ENCODE results near the gene TRPM3. TPM values are rescaled to one million over a fixed set of nuclear protein-coding genes. Genes with fewer than 3 reads are reported as not detected.

TRPM3 gene
- total RNA-seq, 4 donors from 2014 or later = 0.07 to 0.66 TPM; not detected in 2

- peak; percentile 76 to 78 for DNase-seq
- TF ChIP-seq CTCF (IDR thresholded peaks at IDR 0.05 in 4 of 5, conservative IDR thresholded peaks at IDR 0.05 in 1 of 5) (no peak), POLR2A (IDR thresholded peaks at IDR 0.05) (peak in 1 of 2 donors; percentile 39)
- peak overlapping the region; percentile 77 to 88 (median 80) for H3K27ac ChIP-seq
- ATAC-seq = peak; percentile 95 to 98
- H3K9me3 ChIP-seq = no peaks in the 10 kb centered on the region
- no peaks in the 10 kb centered on the region for H3K36me3 ChIP-seq
- peaks cover 43 to 51% of the 10 kb centered on the region in 2 donors for H3K4me1 ChIP-seq
- intact Hi-C loops (cut with DNase I; ENCODE audit: low total_unique reads) (loop anchor here (10.0 kb wide), 4 partner anchors 855 to 1285 kb away; partner anchors contain the start of genes CEMIP2 and ENTREP1), in situ Hi-C loops (cut with MboI; ENCODE audit: low sequenced_read_pairs in 4 of 4) (loop anchor here in 3 of 4 donors (10.0 to 25.0 kb wide), 5 partner anchors 205 to 1222 kb away; no protein-coding TSS in a partner anchor)
- H3K4me3 ChIP-seq = no peak overlapping the region
- H3K27me3 ChIP-seq = no peaks in the 10 kb centered on the region
Observed at GRCh38 chr9:70609542-70610286, 511.7 kb downstream of the TRPM3 start.

GRCh38 chr9:70609011-70609410, 512.4 kb downstream of the TRPM3 start:
- ATAC-seq (no peak), DNase-seq (no peak)
- intact Hi-C loops (cut with DNase I; ENCODE audit: low total_unique reads) (loop anchor here (10.0 kb wide), 2 partner anchors 854 to 1284 kb away; partner anchors contain the start of gene ENTREP1), in situ Hi-C loops (cut with MboI; ENCODE audit: low sequenced_read_pairs in 4 of 4) (loop anchor here in 3 of 4 donors (10.0 to 25.0 kb wide), 5 partner anchors 204 to 1222 kb away; no protein-coding TSS in a partner anchor)
- H3K4me1 ChIP-seq = peaks cover 37 to 44% of the 10 kb centered on the region in 2 donors
- H3K4me3 ChIP-seq = no peak overlapping the region
- TF ChIP-seq POLR2A (IDR thresholded peaks at IDR 0.05) (no peak), CTCF (IDR thresholded peaks at IDR 0.05 in 4 of 5, conservative IDR thresholded peaks at IDR 0.05 in 1 of 5) (no peak)
- no peaks in the 10 kb centered on the region for H3K9me3 ChIP-seq
- H3K27me3 ChIP-seq = no peaks in the 10 kb centered on the region
- H3K27ac ChIP-seq = peak overlapping the region; percentile 77 to 88 (median 80)
- no peaks in the 10 kb centered on the region for H3K36me3 ChIP-seq

DNA sequence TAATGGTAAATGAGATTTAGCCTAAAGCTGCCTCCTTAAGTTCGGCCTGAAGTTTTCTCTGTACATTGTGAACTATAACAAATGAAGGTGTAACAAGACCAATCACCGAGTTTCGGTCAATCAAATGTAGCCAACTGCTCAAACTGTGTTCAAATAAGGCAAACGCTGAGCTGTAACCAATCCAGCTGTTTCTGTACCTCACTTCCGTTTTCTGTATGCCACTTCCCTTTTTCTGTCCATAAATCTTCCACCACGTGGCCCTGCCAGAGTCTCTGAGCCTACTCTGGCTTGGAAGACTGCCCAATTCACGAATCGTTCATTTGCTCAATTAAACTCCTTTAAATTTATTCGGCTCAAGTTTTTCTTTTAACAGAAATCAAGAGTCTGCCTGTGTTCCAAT, 513.5 kb downstream of the TRPM3 start:
- DNase-seq = no peak
- in situ Hi-C loops (cut with MboI; ENCODE audit: low sequenced_read_pairs in 4 of 4) = loop anchor here in 3 of 4 donors (10.0 to 25.0 kb wide), 5 partner anchors 203 to 1221 kb away; no protein-coding TSS in a partner anchor
- H3K27me3 ChIP-seq = no peaks in the 10 kb centered on the region
- no peak for TF ChIP-seq POLR2A (IDR thresholded peaks at IDR 0.05)
- no peak for TF ChIP-seq CTCF (IDR thresholded peaks at IDR 0.05 in 4 of 5, conservative IDR thresholded peaks at IDR 0.05 in 1 of 5)
- H3K9me3 ChIP-seq = no peaks in the 10 kb centered on the region
- H3K4me3 ChIP-seq = no peak overlapping the region
- no peak for ATAC-seq
- no peaks in the 10 kb centered on the region for H3K36me3 ChIP-seq
- H3K27ac ChIP-seq = peak overlapping the region; percentile 77 to 88 (median 80)
- intact Hi-C loops (cut with DNase I; ENCODE audit: low total_unique reads) = loop anchor here (10.0 kb wide), 2 partner anchors 853 to 1283 kb away; partner anchors contain the start of gene ENTREP1
- peaks cover 26 to 34% of the 10 kb centered on the region in 2 donors for H3K4me1 ChIP-seq

DNA sequence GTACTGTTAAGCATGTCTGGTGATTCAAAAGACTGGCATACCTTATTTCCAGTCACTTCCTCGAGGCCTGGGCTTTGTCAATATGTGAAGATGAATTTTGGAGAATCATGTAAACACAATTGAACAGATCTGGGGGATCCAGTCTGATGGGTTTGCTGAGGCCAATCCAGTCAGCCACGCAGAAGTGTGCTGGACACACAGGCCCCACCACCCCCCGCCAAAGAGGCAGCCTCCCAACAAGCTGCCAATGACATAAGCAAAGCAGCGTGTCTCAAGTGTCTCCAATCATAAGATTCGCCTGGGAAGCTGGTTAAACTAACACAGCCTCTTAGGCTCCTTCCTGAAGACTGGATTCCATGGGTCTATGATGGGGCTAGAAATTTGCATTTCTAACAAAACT, 514.1 kb downstream of the TRPM3 start:
- intact Hi-C loops (cut with DNase I; ENCODE audit: low total_unique reads) = loop anchor here (10.0 kb wide), 2 partner anchors 853 to 1283 kb away; partner anchors contain the start of gene ENTREP1
- Histone ChIP-seq H3K4me1 (peaks cover 28 to 35% of the 10 kb centered on the region in 2 donors), H3K27me3 (no peaks in the 10 kb centered on the region), H3K27ac (peak overlapping the region; percentile 77 to 88 (median 80)), H3K9me3 (no peaks in the 10 kb centered on the region), H3K4me3 (no peak overlapping the region), H3K36me3 (no peaks in the 10 kb centered on the region)
- no peak for TF ChIP-seq POLR2A (IDR thresholded peaks at IDR 0.05)
- TF ChIP-seq CTCF (IDR thresholded peaks at IDR 0.05 in 4 of 5, conservative IDR thresholded peaks at IDR 0.05 in 1 of 5) = no peak
- in situ Hi-C loops (cut with MboI; ENCODE audit: low sequenced_read_pairs in 4 of 4) = loop anchor here in 3 of 4 donors (10.0 to 25.0 kb wide), 5 partner anchors 203 to 1220 kb away; no protein-coding TSS in a partner anchor
- no peak for ATAC-seq
- DNase-seq = peak in 1 of 2 donors; percentile 12

Data from gastrocnemius medialis (tissue), 4 donors.